Measurements from ENCODE around the gene JARID2. TPM values are rescaled to one million over a fixed set of nuclear protein-coding genes. Genes with fewer than 3 reads are reported as not detected.

Gene JARID2
- polyA plus RNA-seq, 1 donor (not counting 4 experiments of a cell fraction or from before 2014, with no cell fraction given) = 11.0 TPM

GRCh38 chr6:15480525-15480924 is 234.7 kb downstream of the JARID2 start:
- TF ChIP-seq EZH2 (IDR thresholded peaks at IDR 0.05; ENCODE audit: low read length) (no peak), CTCF (optimal IDR thresholded peaks at IDR 0.05 in 1 of 3, IDR thresholded peaks at IDR 0.05 in 1 of 3, conservative IDR thresholded peaks at IDR 0.05 in 1 of 3; ENCODE audit: extremely low read depth in 1 of 3, insufficient read depth in 2 of 3, low read length in 3 of 3) (no peak)
- no peak overlapping the region for H3K4me3 ChIP-seq (ENCODE audit: control insufficient read depth in 2 of 3, extremely low read depth in 1 of 3, insufficient read depth in 2 of 3, low read depth in 1 of 3, low read length in 3 of 3)
- H3K79me2 ChIP-seq (ENCODE audit: control insufficient read depth, insufficient read depth, low read length) = peaks cover 40% of the 10 kb centered on the region
- H3K9me3 ChIP-seq (ENCODE audit: control insufficient read depth, low read depth, low read length) = no peaks in the 10 kb centered on the region
- no peaks in the 10 kb centered on the region for H4K20me1 ChIP-seq (ENCODE audit: control insufficient read depth, extremely low read depth, insufficient read depth, low read length)
- FAIRE-seq (no peak), DNase-seq (ENCODE audit: low read depth, low spot score) (no peak)
- H2AFZ ChIP-seq (ENCODE audit: control insufficient read depth, low read length) = no peak overlapping the region
- H3K9me1 ChIP-seq (ENCODE audit: control insufficient read depth, extremely low read depth, insufficient read depth, low read length) = peaks cover 2% of the 10 kb centered on the region
- dilution Hi-C loops (cut with MboI; ENCODE audit: extremely low pct_ligation_motif_present, low sequenced_read_pairs) = no loop called here
- no peak overlapping the region for H3K9ac ChIP-seq (ENCODE audit: control insufficient read depth, extremely low read depth, insufficient read depth, low read length)
- no peak overlapping the region for H3K4me2 ChIP-seq (ENCODE audit: control insufficient read depth, extremely low read depth, insufficient read depth, low read depth, low read length)
- no peaks in the 10 kb centered on the region for H3K27me3 ChIP-seq (ENCODE audit: control insufficient read depth, extremely low read depth, insufficient read depth, low read length)
- no peak overlapping the region for H3K27ac ChIP-seq (ENCODE audit: control insufficient read depth, insufficient read depth, low read length)
- H3K36me3 ChIP-seq (ENCODE audit: control insufficient read depth in 2 of 2, extremely low read depth in 1 of 2, insufficient read depth in 2 of 2, low read length in 2 of 2) = no peaks in the 10 kb centered on the region
- peaks cover 27% of the 10 kb centered on the region for H3K4me1 ChIP-seq (ENCODE audit: control insufficient read depth, extremely low read depth, insufficient read depth, low read length)

- peaks cover 36% of the 10 kb centered on the region for H3K4me1 ChIP-seq (ENCODE audit: control insufficient read depth, extremely low read depth, insufficient read depth, low read length)
- TF ChIP-seq EZH2 (IDR thresholded peaks at IDR 0.05; ENCODE audit: low read length) (no peak), CTCF (optimal IDR thresholded peaks at IDR 0.05 in 1 of 3, IDR thresholded peaks at IDR 0.05 in 1 of 3, conservative IDR thresholded peaks at IDR 0.05 in 1 of 3; ENCODE audit: extremely low read depth in 1 of 3, insufficient read depth in 2 of 3, low read length in 3 of 3) (no peak)
- no peak overlapping the region for H3K9ac ChIP-seq (ENCODE audit: control insufficient read depth, extremely low read depth, insufficient read depth, low read length)
- H3K27ac ChIP-seq (ENCODE audit: control insufficient read depth, insufficient read depth, low read length) = no peak overlapping the region
- no peaks in the 10 kb centered on the region for H3K27me3 ChIP-seq (ENCODE audit: control insufficient read depth, extremely low read depth, insufficient read depth, low read length)
- no peak overlapping the region for H3K4me3 ChIP-seq (ENCODE audit: control insufficient read depth in 2 of 3, extremely low read depth in 1 of 3, insufficient read depth in 2 of 3, low read depth in 1 of 3, low read length in 3 of 3)
- H3K79me2 ChIP-seq (ENCODE audit: control insufficient read depth, insufficient read depth, low read length) = peaks cover 37% of the 10 kb centered on the region
- no peak overlapping the region for H2AFZ ChIP-seq (ENCODE audit: control insufficient read depth, low read length)
- H3K9me3 ChIP-seq (ENCODE audit: control insufficient read depth, low read depth, low read length) = no peaks in the 10 kb centered on the region
- dilution Hi-C loops (cut with MboI; ENCODE audit: extremely low pct_ligation_motif_present, low sequenced_read_pairs) = no loop called here
- FAIRE-seq (no peak), DNase-seq (ENCODE audit: low read depth, low spot score) (no peak)
- H3K9me1 ChIP-seq (ENCODE audit: control insufficient read depth, extremely low read depth, insufficient read depth, low read length) = peaks cover 4% of the 10 kb centered on the region
- no peaks in the 10 kb centered on the region for H4K20me1 ChIP-seq (ENCODE audit: control insufficient read depth, extremely low read depth, insufficient read depth, low read length)
- H3K36me3 ChIP-seq (ENCODE audit: control insufficient read depth in 2 of 2, extremely low read depth in 1 of 2, insufficient read depth in 2 of 2, low read length in 2 of 2) = no peaks in the 10 kb centered on the region
- no peak overlapping the region for H3K4me2 ChIP-seq (ENCODE audit: control insufficient read depth, extremely low read depth, insufficient read depth, low read depth, low read length)
These were observed 235.8 kb downstream of the JARID2 start for GRCh38 chr6:15481390-15482291.

All from keratinocyte (primary cell).